Cerebellar nuclear complex (tissue), 1 donor: Measurements from ENCODE around the gene BIN2.
A peak's percentile ranks its signal among the peaks of the same experiment; 100 is the strongest.

Experiments
- DNase-seq, 2 experiments: peaks; one replicate each; lab custom pipeline; 2025; lab: John Stamatoyannopoulos, UW

BIN2 gene

DNA sequence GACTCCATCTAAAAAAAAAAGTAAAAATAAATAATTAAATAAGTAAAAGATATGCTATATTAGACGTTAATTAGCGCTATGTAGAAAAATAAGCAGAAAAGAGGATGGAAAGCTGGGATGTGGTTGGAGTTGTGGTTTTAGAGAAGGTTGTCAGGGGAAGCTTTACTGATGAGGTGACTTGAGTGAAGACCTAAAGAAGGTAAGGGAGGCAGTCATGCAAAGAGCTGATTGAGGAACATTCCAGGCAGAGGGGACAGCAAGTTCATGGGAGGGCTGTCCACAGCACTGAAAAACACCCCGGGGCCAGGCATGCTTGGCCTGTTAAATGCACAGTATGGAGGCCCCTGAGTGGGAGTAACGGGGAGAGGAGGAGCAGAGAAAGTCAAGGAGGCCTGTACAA, 69.4 kb downstream of the BIN2 start:
- no peak for DNase-seq

DNA sequence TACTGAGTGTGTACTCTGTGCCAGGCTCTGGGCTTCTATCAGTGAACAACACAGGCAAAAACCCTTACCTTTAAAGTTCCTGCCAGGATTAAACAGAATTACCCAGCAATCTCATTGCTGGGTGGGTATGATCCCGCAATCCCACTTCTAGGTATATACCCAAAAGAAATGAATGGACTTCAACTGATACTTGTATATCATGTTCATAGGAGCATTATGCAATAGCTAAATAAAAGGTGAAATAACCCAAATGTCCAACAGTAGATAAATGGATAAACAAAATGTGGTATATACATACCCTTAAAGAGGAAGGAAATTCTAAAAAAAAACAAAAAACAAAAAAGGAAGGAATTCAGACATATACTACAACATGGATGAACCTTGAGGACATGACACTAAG, 70.7 kb downstream of the BIN2 start:
- DNase-seq: no peak

DNA sequence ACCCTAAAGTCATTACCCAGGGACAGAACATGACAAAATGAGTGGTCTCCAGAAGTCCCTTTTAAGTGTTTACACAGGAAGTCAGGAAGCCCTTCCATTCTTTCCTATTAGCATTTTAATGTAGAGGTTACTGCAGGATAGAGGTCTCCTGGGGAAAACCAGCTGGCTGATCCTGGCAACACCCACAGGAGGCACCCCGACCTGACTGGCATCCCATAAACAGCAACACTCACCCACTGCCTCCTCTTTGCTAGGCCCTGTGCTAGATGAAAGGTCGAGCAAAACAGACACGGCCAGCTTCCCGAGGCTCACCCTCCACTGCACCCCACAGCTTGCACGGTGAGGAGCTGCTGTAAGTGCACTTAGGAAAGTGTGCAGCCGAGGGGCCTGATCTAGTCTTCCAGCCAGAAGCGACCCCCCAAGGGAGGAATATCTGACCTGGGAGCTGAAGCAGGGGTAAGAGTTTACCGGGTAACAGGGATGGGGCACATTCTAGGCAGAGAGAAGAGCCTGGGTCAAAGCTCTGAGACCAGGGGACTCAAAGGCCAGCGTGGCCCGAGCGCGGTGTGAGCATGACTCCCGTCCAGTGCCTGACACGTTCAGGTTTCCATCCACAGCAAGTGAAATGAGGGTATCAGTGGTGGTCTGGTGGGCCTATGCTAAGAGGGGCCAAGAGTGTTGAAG, 76.3 kb downstream of the BIN2 start:
- DNase-seq: no peak

DNA sequence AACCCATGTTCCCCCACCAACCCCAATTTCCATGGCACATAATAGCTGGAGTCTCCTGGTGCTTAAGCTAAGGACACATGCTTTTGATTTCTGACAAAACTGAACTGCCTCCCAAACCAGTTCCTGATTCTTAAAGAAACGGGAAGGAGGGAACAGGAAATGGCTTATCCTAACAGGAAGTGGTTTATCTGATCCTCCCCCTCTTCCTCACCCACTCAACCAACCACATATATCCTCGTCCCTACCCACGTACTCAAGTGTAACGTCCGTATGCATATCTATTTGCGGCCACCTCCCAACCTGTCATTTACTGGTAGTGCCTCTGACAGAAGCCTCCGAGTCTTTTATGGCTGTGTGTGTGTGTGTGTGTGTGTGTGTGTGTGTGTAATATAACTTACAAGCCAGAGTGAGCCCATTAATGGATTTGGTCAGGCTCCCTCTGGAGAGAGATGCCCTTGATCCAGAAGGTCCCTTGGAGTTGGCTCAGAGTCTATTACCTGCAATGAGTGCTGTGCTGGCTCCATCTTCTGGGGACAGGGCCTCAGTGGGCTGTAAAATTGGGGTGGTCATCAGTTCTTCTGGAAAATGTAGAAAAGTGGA, 77.6 kb downstream of the BIN2 start:
- no peak for DNase-seq

DNA sequence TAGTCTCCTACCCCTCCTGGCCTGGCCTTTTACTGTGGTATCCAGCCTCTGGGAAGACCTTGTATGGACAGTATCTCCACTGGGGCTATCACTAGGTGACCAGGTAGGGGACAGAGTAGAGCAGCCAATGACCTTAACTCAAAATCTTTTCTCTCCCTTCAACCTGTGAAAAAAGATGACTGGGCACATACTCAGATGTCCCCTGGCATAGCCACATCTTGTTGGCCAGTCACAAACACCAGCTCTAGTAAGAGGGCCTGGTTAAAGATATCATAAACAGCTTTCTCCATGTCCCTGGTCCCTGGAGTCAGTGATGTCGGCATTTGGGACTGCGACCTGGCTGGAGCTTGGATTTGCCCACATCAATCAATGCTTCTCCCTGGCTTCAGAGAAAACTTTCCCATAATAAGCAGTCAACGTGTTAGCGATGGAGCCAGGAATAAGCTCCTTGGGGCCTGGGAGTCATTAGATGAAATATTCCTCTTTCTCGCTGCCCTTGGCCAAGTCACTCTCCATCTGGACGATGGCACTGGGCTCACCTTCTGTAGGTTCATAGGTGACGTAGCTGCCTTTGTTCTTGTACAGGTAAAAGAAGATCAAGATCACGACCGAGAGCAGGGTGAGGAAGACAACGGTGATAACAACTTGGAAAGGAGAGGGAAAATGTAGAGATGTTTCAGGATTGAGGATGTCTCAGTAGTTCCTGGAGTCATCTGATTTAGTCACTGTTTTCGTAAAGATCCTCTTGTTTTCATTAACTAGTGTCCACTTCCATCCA, 78.3 kb downstream of the BIN2 start:
- no peak for DNase-seq

DNA sequence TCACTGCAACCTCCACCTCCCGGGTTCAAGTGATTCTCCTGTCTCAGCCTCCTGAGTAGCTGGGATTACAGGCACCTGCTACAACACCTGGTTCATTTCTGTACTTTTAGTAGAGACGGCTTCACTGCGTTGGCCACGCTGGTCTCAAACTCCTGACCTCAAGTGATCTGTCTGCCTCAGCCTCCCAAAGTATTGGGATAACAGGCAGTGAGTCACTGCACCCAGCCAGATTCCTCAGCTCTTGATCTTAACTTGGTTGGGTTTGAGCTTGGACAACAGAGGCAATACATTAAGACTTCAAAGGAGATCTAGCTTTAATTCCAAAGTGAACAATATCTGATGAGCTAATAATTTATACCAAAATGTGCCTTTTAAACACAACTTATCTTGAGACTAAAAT, 79.7 kb downstream of the BIN2 start:
- DNase-seq: no peak

DNA sequence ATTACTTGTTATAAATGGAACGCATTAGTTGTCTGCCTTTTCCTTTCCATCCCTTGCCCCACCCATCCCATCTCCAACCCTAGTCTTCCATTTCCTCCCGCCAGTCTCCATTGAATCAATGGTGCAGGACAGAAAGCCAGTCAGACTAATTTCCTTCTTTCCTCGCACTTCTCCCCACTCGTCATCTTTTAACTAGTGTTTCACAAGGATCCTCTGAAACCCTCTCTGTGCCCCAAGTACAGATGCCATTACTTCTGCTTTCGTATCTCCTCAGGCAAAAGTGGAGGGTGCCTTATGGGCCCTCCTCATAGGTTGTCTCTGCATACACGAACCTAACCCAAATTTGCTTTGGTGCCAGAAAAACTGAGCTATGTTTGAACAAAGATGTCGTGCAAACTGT, 81.1 kb downstream of the BIN2 start:
- no peak for DNase-seq

DNA sequence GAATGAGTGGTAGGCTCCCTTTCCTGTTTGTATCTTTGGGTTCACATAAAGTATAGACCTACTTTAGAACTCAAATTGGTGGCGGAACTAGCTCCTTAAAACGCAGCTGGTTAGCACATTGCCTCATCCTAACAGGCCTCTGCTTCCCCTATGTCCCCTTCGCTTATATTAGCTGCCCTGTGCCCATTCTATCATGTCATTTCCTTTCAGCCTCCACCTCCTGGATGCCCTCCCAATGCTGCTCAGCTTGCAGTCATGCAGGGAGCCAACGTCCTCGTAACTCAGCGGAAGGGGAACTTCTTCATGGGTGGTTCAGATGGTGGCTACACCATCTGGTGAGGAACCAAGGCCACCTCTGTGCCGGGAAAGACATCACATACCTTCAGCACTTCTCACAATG, 81.9 kb downstream of the BIN2 start:
- no peak for DNase-seq

DNA sequence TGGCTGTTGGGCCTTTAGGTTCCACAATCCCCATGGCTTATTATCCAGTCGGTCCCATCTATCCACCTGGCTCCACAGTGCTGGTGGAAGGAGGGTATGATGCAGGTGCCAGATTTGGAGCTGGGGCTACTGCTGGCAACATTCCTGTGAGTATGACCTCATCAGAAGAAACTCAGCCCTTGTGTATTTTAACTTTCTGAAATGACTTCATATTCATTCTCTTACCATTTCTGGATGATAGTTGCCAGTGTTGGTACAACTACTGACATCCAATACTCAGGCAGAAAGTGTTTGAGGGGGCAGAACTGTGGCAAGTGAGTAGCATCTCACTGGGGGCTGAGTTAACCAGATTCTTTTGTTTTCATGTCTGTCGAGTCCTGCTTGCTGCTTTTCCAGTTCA, 83.0 kb downstream of the BIN2 start:
- no peak for DNase-seq

DNA sequence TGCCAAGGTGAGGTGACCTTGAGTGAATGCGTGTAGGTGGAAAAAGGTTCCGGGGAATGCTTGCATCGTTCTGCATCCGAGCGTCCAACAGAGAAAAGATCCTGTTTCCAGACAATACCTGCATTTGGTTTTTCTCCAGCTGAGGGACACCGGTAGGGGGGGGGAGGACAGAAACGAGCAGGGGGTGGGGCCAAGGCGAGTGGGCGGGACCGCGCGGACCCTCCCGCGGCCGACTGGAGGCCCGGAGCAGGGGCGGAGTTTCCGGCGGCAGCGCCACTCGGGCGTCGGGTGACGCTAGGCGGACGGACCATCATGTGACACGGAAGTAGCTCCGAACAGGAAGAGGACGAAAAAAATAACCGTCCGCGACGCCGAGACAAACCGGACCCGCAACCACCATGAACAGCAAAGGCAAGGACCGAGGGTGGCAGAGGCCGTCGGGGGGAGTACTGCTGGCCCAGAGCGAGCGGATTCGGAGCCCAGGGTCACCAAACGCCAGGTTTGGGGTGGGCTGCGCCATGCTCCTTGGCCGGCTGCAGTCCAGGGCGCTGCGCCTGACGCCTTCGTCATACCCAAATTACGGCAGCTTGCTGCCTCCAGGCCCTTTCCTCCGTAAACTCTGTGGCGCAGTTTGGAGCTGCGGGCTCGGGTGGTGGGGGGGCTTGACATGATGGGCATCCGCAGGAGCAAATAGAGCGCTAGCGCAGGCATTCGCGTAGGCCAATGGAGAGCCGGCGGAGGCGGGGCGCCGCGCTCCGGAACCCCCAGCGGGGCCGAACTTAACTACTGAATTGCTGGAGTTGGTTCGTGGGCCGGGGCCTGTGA, 85.3 kb downstream of the BIN2 start, which contains the start of gene DAZAP2:
Gene DAZAP2 (plus strand): TSS at position 317 of the 825 bp plus-strand sequence. CDS start 82 bp downstream, at position 399.
- DNase-seq: peak; percentile 54 to 61

DNA sequence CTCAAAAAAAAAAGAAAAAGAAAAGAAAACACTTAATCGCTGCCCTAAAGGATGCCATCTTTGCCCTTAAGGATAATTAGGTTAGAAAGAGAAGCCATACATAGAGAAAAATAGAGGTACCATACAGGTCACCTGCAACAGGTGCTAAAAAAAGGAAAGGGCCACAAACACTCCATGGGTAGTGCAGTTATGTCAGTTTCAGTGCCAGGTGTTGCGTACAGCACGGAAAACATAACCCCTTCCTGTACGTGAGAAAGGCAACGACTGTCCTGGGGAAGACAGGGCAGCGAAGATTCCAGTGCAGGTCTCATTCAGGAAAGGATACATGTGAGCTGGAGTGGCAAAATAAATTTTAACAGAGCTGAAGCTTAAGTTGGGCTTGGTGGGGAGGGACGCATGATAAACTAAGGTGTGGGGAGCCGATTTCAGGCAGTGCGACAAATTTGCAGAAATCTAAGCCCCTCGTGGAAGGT, 85.9 kb downstream of the BIN2 start:
- no peak for DNase-seq

DNA sequence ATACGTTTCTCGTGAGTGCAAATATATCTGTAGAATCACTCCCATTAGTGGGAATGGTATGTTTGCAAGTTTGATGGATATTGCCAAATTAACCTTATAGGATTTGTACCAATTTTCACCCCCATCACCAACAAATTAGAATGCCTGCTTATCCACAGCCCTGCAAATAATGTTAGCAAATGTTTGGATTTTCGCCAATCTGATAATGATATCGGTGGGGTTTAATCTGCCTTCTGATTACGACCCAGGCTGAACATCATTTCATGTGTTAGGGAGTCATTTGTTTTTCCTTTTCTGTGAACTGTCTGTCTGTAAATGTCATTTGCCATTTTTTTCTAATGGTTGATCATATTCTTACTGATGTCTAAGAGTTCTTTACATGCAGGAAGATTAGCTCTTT, 89.4 kb downstream of the BIN2 start:
- DNase-seq: no peak

DNA sequence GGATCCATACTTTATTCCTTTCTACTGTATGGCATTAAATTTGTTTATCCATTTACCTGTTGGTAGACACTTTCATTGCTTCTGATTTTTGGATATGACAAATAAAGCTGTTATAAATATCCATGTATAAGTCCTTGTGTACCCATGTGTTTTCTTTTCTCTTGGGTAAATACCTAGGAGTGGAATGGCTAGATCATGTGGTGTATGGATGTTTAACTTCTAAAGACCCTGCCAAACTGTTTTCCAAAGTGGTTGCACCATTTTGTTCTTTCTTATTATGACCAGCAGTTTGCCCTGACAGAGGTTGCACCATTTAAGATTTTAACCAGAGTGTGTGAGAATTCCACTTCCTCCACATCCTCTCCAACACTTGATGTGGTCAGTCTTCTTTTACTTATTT, 91.3 kb downstream of the BIN2 start:
- no peak for DNase-seq
